HCT116 (cell line): Measurements from ENCODE around the gene EPHA3. TPM values are rescaled to one million over a fixed set of nuclear protein-coding genes. Genes with fewer than 3 reads are reported as not detected.

Experiments used
- ATAC-seq: fragments of 200-7000 bp; cut with Tn5 transposase; 2 replicates; pipeline ENCODE4 v1.9.1; 2020; ENCODE audit warnings: mild to moderate bottlenecking, moderate library complexity
- BruUV-seq: library from RNA; stranded (reverse); fragments of 400-500 nt; replicated peaks from 2 replicates; lab custom pipeline; 2021; lab: Mats Ljungman, UMichigan
- CTCF ChIA-PET: fragments of 300-600 bp; sonication (Branson Sonifier 250); formaldehyde crosslinking; loops from one replicate; lab custom pipeline; 2021; ENCODE audit warnings: antibody characterized with exemption; lab: Charles Lee
- POLR2A ChIA-PET: fragments of 300-600, 350-600 bp; sonication (Branson Sonifier 250); formaldehyde crosslinking; loops from one replicate; lab custom pipeline; 2021; ENCODE audit warnings: antibody characterized with exemption; lab: Charles Lee
- RAD21 ChIA-PET, 2 experiments: fragments of 300-600 bp; sonication (Branson Sonifier 250); formaldehyde crosslinking; loops; one replicate each; lab custom pipeline; 2023; ENCODE audit warnings: low total read pairs in 2 of 2; ENCODE audit not compliant: uncharacterized antibody in 2 of 2, unreplicated experiment in 2 of 2, low non-redundant PET in 1 of 2; lab: Charles Lee
- DNase-seq: peaks from one replicate; pipeline ENCODE4 v3.0.0-alpha.2; 2010; ENCODE audit warnings: low read depth, low spot score
- H2AFZ ChIP-seq: fragments of 200-600 bp; shearing (Covaris generic), sonication (generic); 2 replicates; pipeline ENCODE4 v1.6.1; 2017; ENCODE audit warnings: low read depth, mixed run types, mixed read lengths, antibody characterized with exemption, low read length; ENCODE audit not compliant: poor library complexity, severe bottlenecking
- H3K27ac ChIP-seq: 2 replicates; pipeline ENCODE4 v1.5.1; 2012; ENCODE audit warnings: low read depth, low read length
- H3K27me3 ChIP-seq: fragments of 200-600 bp; sonication (generic); 2 replicates; pipeline ENCODE4 v1.6.1; 2016; ENCODE audit warnings: mixed run types, low read length, mixed read lengths; ENCODE audit not compliant: insufficient read depth
- H3K36me3 ChIP-seq, 2 experiments: fragments of 200-500 bp in 1 of 2; fragments of 200-600 bp in 1 of 2; sonication (Bioruptor generic) in 1 of 2; sonication (generic) in 1 of 2; 2 replicates each; pipeline versions ENCODE4 v1.5.1 to v1.6.1; 2014 to 2016; ENCODE audit warnings: low read length in 2 of 2, inconsistent platforms in 1 of 2, mixed read lengths in 1 of 2, mixed run types in 1 of 2; ENCODE audit not compliant: insufficient read depth in 2 of 2, control insufficient read depth in 1 of 2
- H3K4me1 ChIP-seq, 2 experiments: fragments of 200-600 bp in 1 of 2; sonication (generic) in 1 of 2; 2 replicates each; pipeline versions ENCODE4 v1.5.1 to v1.6.1; 2012 to 2017; ENCODE audit warnings: low read length in 2 of 2, inconsistent platforms in 1 of 2, mild to moderate bottlenecking in 1 of 2, mixed read lengths in 1 of 2, mixed run types in 1 of 2, moderate library complexity in 1 of 2; ENCODE audit not compliant: insufficient read depth in 2 of 2, control insufficient read depth in 1 of 2
- H3K4me2 ChIP-seq: fragments of 200-600 bp; sonication (generic); 2 replicates; pipeline ENCODE4 v1.6.1; 2017; ENCODE audit warnings: mixed run types, low read length, mixed read lengths
- H3K4me3 ChIP-seq, 2 experiments: fragments of 200-600 bp in 1 of 2; sonication (generic) in 1 of 2; replicated peaks in 1 of 2; 2 replicates each; pipeline ENCODE4 v1.5.1; 2011 to 2016; ENCODE audit warnings: low read length in 2 of 2, control low read depth in 1 of 2, low read depth in 1 of 2, mild to moderate bottlenecking in 1 of 2, mixed read lengths in 1 of 2, mixed run types in 1 of 2
- H3K79me2 ChIP-seq: fragments of 200-600 bp; sonication (generic); 2 replicates; pipeline ENCODE4 v1.6.1; 2017; ENCODE audit warnings: mild to moderate bottlenecking, mixed run types, low read length, moderate library complexity, mixed read lengths; ENCODE audit not compliant: insufficient read depth
- H3K9ac ChIP-seq: fragments of 200-600 bp; sonication (generic); 2 replicates; pipeline ENCODE4 v1.6.1; 2016; ENCODE audit warnings: low read length, mixed read lengths
- H3K9me2 ChIP-seq: fragments of 200-600 bp; sonication (generic), shearing (Covaris generic); 2 replicates; pipeline ENCODE4 v1.6.1; 2017; ENCODE audit warnings: mixed run types, mild to moderate bottlenecking, moderate library complexity; ENCODE audit not compliant: insufficient read depth
- H3K9me3 ChIP-seq, 2 experiments: fragments of 200-500 bp in 1 of 2; fragments of 200-600 bp in 1 of 2; sonication (Bioruptor generic) in 1 of 2; sonication (generic) in 1 of 2; 2 replicates each; pipeline ENCODE4 v1.6.1; 2014 to 2017; ENCODE audit warnings: low read length in 2 of 2, mixed read lengths in 2 of 2, inconsistent platforms in 1 of 2, low read depth in 1 of 2, mild to moderate bottlenecking in 1 of 2, mixed run types in 1 of 2, moderate library complexity in 1 of 2; ENCODE audit not compliant: control insufficient read depth in 1 of 2, insufficient read depth in 1 of 2
- H4K20me1 ChIP-seq: fragments of 200-600 bp; sonication (generic), shearing (Covaris generic); 2 replicates; pipeline ENCODE4 v1.6.1; 2017; ENCODE audit warnings: mixed run types, mild to moderate bottlenecking, moderate library complexity; ENCODE audit not compliant: insufficient read depth
- CBX3 ChIP-seq: IDR thresholded peaks from 2 replicates; pipeline ENCODE4 v1.6.1; 2012; ENCODE audit warnings: low read depth
- CEBPB ChIP-seq: IDR thresholded peaks from 2 replicates; pipeline ENCODE4 v1.6.1; 2012; ENCODE audit warnings: low read depth
- CTCF ChIP-seq, 3 experiments: fragments of 200-600 bp in 1 of 3; sonication (generic) in 1 of 3; IDR thresholded peaks in 2 of 3; conservative IDR thresholded peaks in 1 of 3; 2 replicates each; pipeline ENCODE4 v1.5.1; 2012 to 2017; ENCODE audit warnings: low read depth in 2 of 3, low read length in 2 of 3, antibody characterized with exemption in 1 of 3, borderline replicate concordance in 1 of 3, control low read depth in 1 of 3, mild to moderate bottlenecking in 1 of 3, mixed read lengths in 1 of 3, mixed run types in 1 of 3, moderate library complexity in 1 of 3; ENCODE audit not compliant: insufficient read depth in 1 of 3
- EGR1 ChIP-seq: IDR thresholded peaks from 2 replicates; pipeline ENCODE4 v1.6.1; 2012; ENCODE audit warnings: low read depth
- ELF1 ChIP-seq: IDR thresholded peaks from 2 replicates; pipeline ENCODE4 v1.6.1; 2012; ENCODE audit warnings: low read depth, borderline replicate concordance
- EZH2phosphoT487 ChIP-seq: fragments of 200-600 bp; IDR thresholded peaks from 2 replicates; pipeline ENCODE4 v1.6.1; 2018; ENCODE audit warnings: antibody characterized with exemption, borderline replicate concordance
- JUND ChIP-seq: IDR thresholded peaks from 2 replicates; pipeline ENCODE4 v1.6.1; 2012
- POLR2A ChIP-seq: IDR thresholded peaks from 2 replicates; pipeline ENCODE4 v1.7.0; 2011; ENCODE audit warnings: borderline replicate concordance; ENCODE audit not compliant: insufficient read depth, insufficient read length; ENCODE audit errors: extremely low read depth
- POLR2AphosphoS5 ChIP-seq: IDR thresholded peaks from 2 replicates; pipeline ENCODE4 v1.6.1; 2011; ENCODE audit warnings: mild to moderate bottlenecking, low read depth, low read length, moderate library complexity
- RAD21 ChIP-seq: IDR thresholded peaks from 2 replicates; pipeline ENCODE4 v1.6.1; 2012; ENCODE audit warnings: low read depth, mild to moderate bottlenecking
- SIN3A ChIP-seq: IDR thresholded peaks from 2 replicates; pipeline ENCODE4 v1.6.1; 2012; ENCODE audit warnings: low read depth
- SP1 ChIP-seq: IDR thresholded peaks from 2 replicates; pipeline ENCODE4 v1.6.1; 2012; ENCODE audit warnings: low read depth
- SRF ChIP-seq: IDR thresholded peaks from 2 replicates; pipeline ENCODE4 v1.6.1; 2012; ENCODE audit warnings: low read depth
- YY1 ChIP-seq: IDR thresholded peaks from 2 replicates; pipeline ENCODE4 v1.6.1; 2011; ENCODE audit warnings: low read length, low read depth, moderate library complexity, mild to moderate bottlenecking; ENCODE audit not compliant: insufficient replicate concordance; ENCODE audit errors: extremely low read depth
- ZFX ChIP-seq: fragments of 450-650 bp; IDR thresholded peaks from 2 replicates; pipeline ENCODE4 v1.6.1; 2017
- ZNF274 ChIP-seq: fragments of 200-500 bp; sonication (Bioruptor generic); IDR thresholded peaks from 2 replicates; pipeline ENCODE4 v1.6.1; 2014; ENCODE audit warnings: mild to moderate bottlenecking, low read depth, low read length, inconsistent platforms
- intact Hi-C: fragments of 100-400 bp; cut with micrococcal nuclease; formaldehyde crosslinking; loops from 2 replicates; pipeline ENCODE4 v1.10.0; 2022
- total RNA-seq: library from RNA; stranded (reverse); gene quantifications from one replicate; pipeline ENCODE4 v1.2.1, GENCODE V29; 2021; ENCODE audit not compliant: unreplicated experiment
- TF ChIP-seq, protein P1 (sequence below): IDR thresholded peaks from 2 replicates; pipeline ENCODE4 v1.6.1; 2012

EPHA3 gene
- total RNA-seq, 1 experiment from 2014 or later = not detected

DNA sequence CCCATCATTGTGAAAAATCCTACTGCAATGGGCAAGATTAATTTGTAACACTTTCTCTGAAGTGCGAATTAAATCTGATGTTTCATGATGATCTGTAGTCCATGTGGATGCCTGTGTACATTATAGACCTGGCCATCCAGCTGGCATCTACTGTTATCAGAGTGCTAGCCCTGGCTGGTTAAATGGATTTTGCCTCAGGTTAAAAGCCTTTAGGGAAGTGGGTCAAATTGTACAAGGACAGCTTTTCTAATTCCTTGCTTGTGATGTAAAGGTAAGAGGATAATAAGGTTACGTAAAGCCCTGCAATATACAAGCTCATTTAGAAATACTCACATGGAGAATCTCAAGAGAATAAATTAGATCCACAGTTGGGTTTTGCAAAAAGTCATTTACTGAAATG is 138.2 kb downstream of the EPHA3 start:
- BruUV-seq = no TSS peak
- Histone ChIP-seq H3K27me3 (no peaks in the 10 kb centered on the region), H4K20me1 (no peaks in the 10 kb centered on the region; the same call in 1 of the 2 replicates), H3K9me3 (peaks cover 8 to 11% of the 10 kb centered on the region in 2 experiments; a peak in 3 of 4 replicates), H3K27ac (no peak overlapping the region), H2AFZ (no peak overlapping the region), H3K9ac (no peak overlapping the region), H3K4me3 (no peak overlapping the region), H3K36me3 (no peaks in the 10 kb centered on the region), H3K4me1 (no peaks in the 10 kb centered on the region), H3K9me2 (no peaks in the 10 kb centered on the region), H3K4me2 (no peak overlapping the region), H3K79me2 (no peaks in the 10 kb centered on the region)
- POLR2A ChIA-PET = no interaction called here
- RAD21 ChIA-PET = no interaction called here
- DNase-seq (no peak), ATAC-seq (no peak)
- intact Hi-C loops = no loop called here
- TF ChIP-seq ZFX (no peak), YY1 (no peak), SP1 (no peak), RAD21 (no peak), CTCF (IDR thresholded peaks at IDR 0.05 in 2 of 3, conservative IDR thresholded peaks at IDR 0.05 in 1 of 3; ENCODE audit: borderline replicate concordance in 1 of 3, insufficient read depth in 1 of 3, low read depth in 2 of 3, low read length in 2 of 3) (no peak), JUND (no peak)
- CTCF ChIA-PET = no interaction called here

DNA sequence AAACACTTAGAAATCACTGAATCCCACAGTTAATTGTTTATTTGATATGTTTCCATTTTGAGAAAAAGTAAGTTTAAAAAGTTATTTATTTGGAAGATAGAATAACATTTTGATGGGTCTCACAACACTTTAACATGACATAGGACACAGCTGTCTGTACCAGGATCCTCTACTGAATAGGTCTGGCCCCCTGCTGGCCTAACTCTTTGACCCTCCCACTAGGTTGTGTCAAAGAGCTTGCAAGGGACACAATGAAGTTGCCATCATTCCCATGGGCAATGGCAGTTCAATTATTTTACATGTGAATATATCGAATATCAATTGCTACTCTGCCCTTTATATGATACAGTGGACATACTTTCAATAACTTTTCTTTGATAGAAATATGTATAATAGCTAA is 138.9 kb downstream of the EPHA3 start:
- RAD21 ChIA-PET = no interaction called here
- H3K9ac ChIP-seq = no peak overlapping the region
- ATAC-seq = no peak
- no peak for TF ChIP-seq EGR1
- TF ChIP-seq SRF = no peak
- no peak for TF ChIP-seq CBX3
- TF ChIP-seq CTCF (IDR thresholded peaks at IDR 0.05 in 2 of 3, conservative IDR thresholded peaks at IDR 0.05 in 1 of 3; ENCODE audit: borderline replicate concordance in 1 of 3, insufficient read depth in 1 of 3, low read depth in 2 of 3, low read length in 2 of 3) = no peak
- no peak for TF ChIP-seq ZFX
- TF ChIP-seq YY1 = no peak
- no peak for TF ChIP-seq POLR2AphosphoS5
- no peak for TF ChIP-seq ZNF274
- no peak for TF ChIP-seq SP1
- no peak for TF ChIP-seq POLR2A
- TF ChIP-seq CEBPB = no peak
- TF ChIP-seq, protein P1, sequence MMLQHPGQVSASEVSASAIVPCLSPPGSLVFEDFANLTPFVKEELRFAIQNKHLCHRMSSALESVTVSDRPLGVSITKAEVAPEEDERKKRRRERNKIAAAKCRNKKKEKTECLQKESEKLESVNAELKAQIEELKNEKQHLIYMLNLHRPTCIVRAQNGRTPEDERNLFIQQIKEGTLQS = no peak
- no peak for TF ChIP-seq EZH2phosphoT487
- no peak for TF ChIP-seq ELF1
- no peak for TF ChIP-seq JUND
- TF ChIP-seq SIN3A = no peak

More for the DNA sequence above, 138.9 kb downstream of the EPHA3 start:
- H4K20me1 ChIP-seq = no peaks in the 10 kb centered on the region
- H2AFZ ChIP-seq = no peak overlapping the region
- H3K36me3 ChIP-seq = no peaks in the 10 kb centered on the region
- BruUV-seq = no TSS peak
- ChIA-PET POLR2A (no interaction called here), CTCF (no interaction called here)
- H3K9me2 ChIP-seq = no peaks in the 10 kb centered on the region
- peaks cover 8 to 11% of the 10 kb centered on the region in 2 experiments; a peak in 3 of 4 replicates for H3K9me3 ChIP-seq
- H3K4me3 ChIP-seq = no peak overlapping the region
- H3K27me3 ChIP-seq = no peaks in the 10 kb centered on the region
- intact Hi-C loops = no loop called here
- no peaks in the 10 kb centered on the region for H3K4me1 ChIP-seq
- no peak overlapping the region for H3K27ac ChIP-seq
- no peak for DNase-seq
- no peak overlapping the region for H3K4me2 ChIP-seq
- H3K79me2 ChIP-seq = no peaks in the 10 kb centered on the region
